Hepatocyte (in vitro differentiated cells): ENCODE results near the gene SUGCT. TPM values are rescaled to one million over a fixed set of nuclear protein-coding genes. Genes with fewer than 3 reads are reported as not detected.

Source experiments
- DNase-seq: peaks from one replicate; pipeline ENCODE4 v3.0.0-alpha.2; 2016; ENCODE audit warnings: low spot score
- H2AFZ ChIP-seq: fragments of 200-600 bp; sonication (generic); 2 replicates; pipeline ENCODE4 v1.6.0; 2016; ENCODE audit warnings: antibody characterized with exemption, mild to moderate bottlenecking
- H3K27ac ChIP-seq: fragments of 200-600 bp; sonication (generic); 2 replicates; pipeline ENCODE4 v1.5.1; 2016; ENCODE audit warnings: mild to moderate bottlenecking
- H3K27me3 ChIP-seq: fragments of 200-600 bp; sonication (generic); 2 replicates; pipeline ENCODE4 v1.6.1; 2016
- H3K36me3 ChIP-seq: fragments of 200-600 bp; sonication (generic); replicated peaks from 2 replicates; pipeline ENCODE4 v1.5.1; 2016; ENCODE audit warnings: low read depth; ENCODE audit not compliant: insufficient read depth
- H3K4me1 ChIP-seq: fragments of 200-600 bp; sonication (generic); 2 replicates; pipeline ENCODE4 v1.5.1; 2016; ENCODE audit warnings: mild to moderate bottlenecking, moderate library complexity; ENCODE audit not compliant: insufficient read depth
- H3K4me2 ChIP-seq: fragments of 200-600 bp; sonication (generic); 2 replicates; pipeline ENCODE4 v1.6.0; 2016
- H3K4me3 ChIP-seq: fragments of 200-600 bp; sonication (generic); 2 replicates; pipeline ENCODE4 v1.5.1; 2016; ENCODE audit warnings: mild to moderate bottlenecking
- H3K79me2 ChIP-seq: fragments of 200-600 bp; sonication (generic); 2 replicates; pipeline ENCODE4 v1.6.0; 2017; ENCODE audit warnings: mild to moderate bottlenecking
- H3K9me2 ChIP-seq: fragments of 200-600 bp; sonication (generic); replicated peaks from 2 replicates; pipeline ENCODE4 v1.6.0; 2017; ENCODE audit warnings: mild to moderate bottlenecking; ENCODE audit not compliant: insufficient read depth
- H3K9me3 ChIP-seq: fragments of 200-600 bp; sonication (generic); 2 replicates; pipeline ENCODE4 v1.5.1; 2016; ENCODE audit warnings: low read depth, mild to moderate bottlenecking
- H4K20me1 ChIP-seq: fragments of 200-600 bp; sonication (generic); 2 replicates; pipeline ENCODE4 v1.6.0; 2016; ENCODE audit warnings: mild to moderate bottlenecking; ENCODE audit not compliant: insufficient read depth, poor library complexity, severe bottlenecking
- CTCF ChIP-seq: fragments of 200-600 bp; sonication (generic); IDR thresholded peaks from 2 replicates; pipeline ENCODE4 v1.5.1; 2016; ENCODE audit warnings: antibody characterized with exemption, mild to moderate bottlenecking; ENCODE audit not compliant: poor library complexity
- EZH2 ChIP-seq: fragments of 200-600 bp; sonication (generic); IDR thresholded peaks from 2 replicates; pipeline ENCODE4 v1.6.1; 2016; ENCODE audit warnings: antibody characterized with exemption, mild to moderate bottlenecking, borderline replicate concordance
- EZH2phosphoT487 ChIP-seq: fragments of 200-600 bp; sonication (generic); IDR thresholded peaks from one replicate; pipeline ENCODE4 v1.6.1; 2018; ENCODE audit warnings: antibody characterized with exemption, mild to moderate bottlenecking, low read depth, moderate library complexity; ENCODE audit not compliant: unreplicated experiment, severe bottlenecking
- whole genome bisulfite sequencing: methylation state at CpG from one replicate; pipeline ENCODE4 v1.1.6; 2016; ENCODE audit warnings: low lambda C conversion rate; ENCODE audit errors: missing lambda C conversion rate; 5-methylcytosine and 5-hydroxymethylcytosine counted together
- polyA plus RNA-seq: library from polyadenylated mRNA; unstranded; fragments of >200 nt; fragmentation: Nextera tagmentation; extraction: Ambion mirVana; gene quantifications from 2 replicates; pipeline ENCODE4 v1.2.1, GENCODE V29; 2016
- total RNA-seq: library from RNA; depleted of rRNA; stranded (reverse); fragments of >200 nt; gene quantifications from 2 replicates; pipeline ENCODE4 v1.2.3, GENCODE V29; 2014

Gene SUGCT
- total and polyA plus RNA-seq, 2 experiments from 2014 or later = 5.1 to 12.0 TPM

- peak; percentile 14 for DNase-seq
- Histone ChIP-seq H4K20me1 (no peaks in the 10 kb centered on the region), H3K4me3 (no peak overlapping the region), H3K27ac (peak overlapping the region; percentile 64), H3K9me2 (no peaks in the 10 kb centered on the region), H3K27me3 (no peaks in the 10 kb centered on the region), H3K79me2 (no peaks in the 10 kb centered on the region), H3K9me3 (no peaks in the 10 kb centered on the region), H3K4me1 (peaks cover 7% of the 10 kb centered on the region), H3K36me3 (no peaks in the 10 kb centered on the region), H2AFZ (no peak overlapping the region), H3K4me2 (no peak overlapping the region)
- WGBS = 83% methylated on average over 2 of the region's 2 CpGs
- TF ChIP-seq CTCF (no peak), EZH2phosphoT487 (no peak), EZH2 (no peak)
Observed at GRCh38 chr7:40221836-40222235, 87.0 kb downstream of the SUGCT start.

- Histone ChIP-seq H3K27me3 (no peaks in the 10 kb centered on the region), H3K4me2 (no peak overlapping the region), H3K9me3 (no peaks in the 10 kb centered on the region), H4K20me1 (no peaks in the 10 kb centered on the region), H3K9me2 (no peaks in the 10 kb centered on the region), H3K36me3 (no peaks in the 10 kb centered on the region), H3K4me3 (no peak overlapping the region), H3K4me1 (peaks cover 7% of the 10 kb centered on the region), H3K27ac (no peak overlapping the region), H3K79me2 (no peaks in the 10 kb centered on the region), H2AFZ (no peak overlapping the region)
- no peak for TF ChIP-seq CTCF
- no peak for TF ChIP-seq EZH2
- TF ChIP-seq EZH2phosphoT487 = no peak
- DNase-seq = no peak
- WGBS = 44% methylated on average over 2 of the region's 2 CpGs
Observed at GRCh38 chr7:40223451-40224127, 88.8 kb downstream of the SUGCT start.

- 67% methylated on average over 4 of the region's 4 CpGs for WGBS
- H3K36me3 ChIP-seq = no peaks in the 10 kb centered on the region
- H3K4me3 ChIP-seq = no peak overlapping the region
- H4K20me1 ChIP-seq = no peaks in the 10 kb centered on the region
- no peaks in the 10 kb centered on the region for H3K79me2 ChIP-seq
- no peaks in the 10 kb centered on the region for H3K27me3 ChIP-seq
- no peak for DNase-seq
- no peak overlapping the region for H3K4me2 ChIP-seq
- no peak for TF ChIP-seq CTCF
- no peak for TF ChIP-seq EZH2phosphoT487
- TF ChIP-seq EZH2 = no peak
- H3K27ac ChIP-seq = no peak overlapping the region
- H3K9me2 ChIP-seq = no peaks in the 10 kb centered on the region
- H2AFZ ChIP-seq = no peak overlapping the region
- no peaks in the 10 kb centered on the region for H3K4me1 ChIP-seq
- no peaks in the 10 kb centered on the region for H3K9me3 ChIP-seq
Observed at GRCh38 chr7:40230101-40230500, 95.3 kb downstream of the SUGCT start.
